Caco-2 (cell line): Measurements from ENCODE around the gene RFC5. TPM values are rescaled to one million over a fixed set of nuclear protein-coding genes. Genes with fewer than 3 reads are reported as not detected.
"Not testable (repeated sequence)": the region's sequence is repeated elsewhere in the genome, so short reads cannot be mapped to it uniquely, and the experiment has no call there.

ENCODE experiments used
- BruUV-seq: library from RNA; stranded (reverse); fragments of 400-500 nt; replicated peaks from 2 replicates; lab custom pipeline; 2021; lab: Mats Ljungman, UMichigan
- CTCF ChIA-PET: fragments of 300-600 bp; sonication (Branson Sonifier 250); formaldehyde crosslinking; loops from one replicate; lab custom pipeline; 2022; ENCODE audit warnings: antibody characterized with exemption; lab: Charles Lee
- POLR2A ChIA-PET: fragments of 300-600 bp; sonication (Branson Sonifier 250); formaldehyde crosslinking; loops from one replicate; lab custom pipeline; 2022; ENCODE audit warnings: antibody characterized with exemption; lab: Charles Lee
- DNase-seq, 2 experiments: peaks; one replicate each; pipeline versions ENCODE4 v3.0.0 to v3.0.0-alpha.2; 2020 to 2022
- H3K27me3 ChIP-seq: replicated peaks from 2 replicates; pipeline ENCODE4 v1.6.0; 2011; ENCODE audit warnings: low read length; ENCODE audit not compliant: control insufficient read depth, insufficient read depth
- H3K36me3 ChIP-seq: 2 replicates; pipeline ENCODE4 v1.5.1; 2011; ENCODE audit warnings: low read length; ENCODE audit not compliant: control insufficient read depth, insufficient read depth
- H3K4me1 ChIP-seq: fragments of 250-450 bp; sonication (Bioruptor Pico); 2 replicates; pipeline ENCODE4 v1.5.1; 2020; ENCODE audit warnings: mild to moderate bottlenecking
- H3K4me3 ChIP-seq: 2 replicates; pipeline ENCODE4 v1.5.1; 2011; ENCODE audit warnings: low read depth, mild to moderate bottlenecking, control low read depth, low read length
- H3K9me3 ChIP-seq: fragments of 250-450 bp; sonication (Bioruptor Pico); 2 replicates; pipeline ENCODE4 v1.5.1; 2020; ENCODE audit warnings: mild to moderate bottlenecking, moderate library complexity
- H3K27ac Mint-ChIP-seq: one replicate; pipeline ENCODE4 v1.8.0; 2022; ENCODE audit warnings: mixed read lengths; ENCODE audit not compliant: unreplicated experiment
- H3K27me3 Mint-ChIP-seq: one replicate; pipeline ENCODE4 v1.8.0; 2022; ENCODE audit warnings: mixed read lengths; ENCODE audit not compliant: insufficient read depth, unreplicated experiment
- H3K36me3 Mint-ChIP-seq: one replicate; pipeline ENCODE4 v1.8.0; 2022; ENCODE audit warnings: mild to moderate bottlenecking, mixed read lengths; ENCODE audit not compliant: insufficient read depth, unreplicated experiment
- H3K4me1 Mint-ChIP-seq: one replicate; pipeline ENCODE4 v1.8.0; 2022; ENCODE audit warnings: low read depth, mixed read lengths; ENCODE audit not compliant: unreplicated experiment
- H3K4me3 Mint-ChIP-seq: one replicate; pipeline ENCODE4 v1.8.0; 2022; ENCODE audit warnings: mild to moderate bottlenecking, moderate library complexity, mixed read lengths; ENCODE audit not compliant: unreplicated experiment
- H3K9me3 Mint-ChIP-seq: one replicate; pipeline ENCODE4 v1.8.0; 2022; ENCODE audit warnings: mixed read lengths; ENCODE audit not compliant: unreplicated experiment
- CTCF ChIP-seq, 2 experiments: fragments of 200-600 bp in 1 of 2; IDR thresholded peaks; 1 replicate in 1 of 2; 2 replicates in 1 of 2; pipeline versions ENCODE4 v1.5.1 to v1.8.0; 2011 to 2022; ENCODE audit warnings: antibody characterized with exemption in 1 of 2, control low read depth in 1 of 2, inconsistent platforms in 1 of 2, low read depth in 1 of 2, low read length in 1 of 2, mild to moderate bottlenecking in 1 of 2, moderate library complexity in 1 of 2; ENCODE audit not compliant: insufficient read depth in 1 of 2, severe bottlenecking in 1 of 2, unreplicated experiment in 1 of 2
- intact Hi-C: fragments of 100-400 bp; cut with micrococcal nuclease; formaldehyde crosslinking; loops from one replicate; pipeline ENCODE4 v1.10.0; 2022; ENCODE audit not compliant: unreplicated experiment
- total RNA-seq: library from RNA; stranded (reverse); gene quantifications from 2 replicates; pipeline ENCODE4 v1.2.3, GENCODE V29; 2022

Gene RFC5
- total RNA-seq, 1 experiment from 2014 or later, result 42.7 TPM

GRCh38 chr12:118017926-118018325 is 1.4 kb downstream of the RFC5 start:
- Histone ChIP-seq H3K4me1 (peaks cover 14% of the 10 kb centered on the region; the same call in 1 of the 2 replicates), H3K4me3 (no peak overlapping the region; the same call in 1 of the 2 replicates), H3K36me3 (peaks cover 2% of the 10 kb centered on the region; the same call in 1 of the 2 replicates), H3K9me3 (no peaks in the 10 kb centered on the region), H3K27me3 (no peaks in the 10 kb centered on the region)
- DNase-seq, result no peak
- POLR2A ChIA-PET, result no interaction called here
- CTCF ChIA-PET, result no interaction called here
- H3K9me3 Mint-ChIP-seq, result no peaks in the 10 kb centered on the region
- intact Hi-C loops, result loop anchor here (2.0 to 5.0 kb wide), 2 partner anchors 35 to 51 kb away; partner anchors contain the start of gene KSR2
- H3K4me1 Mint-ChIP-seq, result peaks cover 7% of the 10 kb centered on the region
- TF ChIP-seq CTCF (IDR thresholded peaks at IDR 0.05; ENCODE audit: insufficient read depth in 1 of 2, low read depth in 1 of 2, low read length in 1 of 2, severe bottlenecking in 1 of 2, unreplicated experiment in 1 of 2), result no peak
- H3K4me3 Mint-ChIP-seq, result peak overlapping the region; percentile 90
- peak overlapping the region; percentile 15 for H3K27ac Mint-ChIP-seq
- peaks cover 64% of the 10 kb centered on the region for H3K36me3 Mint-ChIP-seq
- H3K27me3 Mint-ChIP-seq, result peaks cover 3% of the 10 kb centered on the region
- BruUV-seq, result no TSS peak

GRCh38 chr12:118020036-118020435 is 3.5 kb downstream of the RFC5 start:
- Mint-ChIP-seq H3K4me3 (no peak overlapping the region), H3K4me1 (peaks cover 7% of the 10 kb centered on the region), H3K27me3 (no peaks in the 10 kb centered on the region), H3K9me3 (no peaks in the 10 kb centered on the region), H3K36me3 (peaks cover 82% of the 10 kb centered on the region), H3K27ac (no peak overlapping the region)
- H3K36me3 ChIP-seq, result peaks cover 2% of the 10 kb centered on the region; the same call in 1 of the 2 replicates
- TF ChIP-seq CTCF (IDR thresholded peaks at IDR 0.05; ENCODE audit: insufficient read depth in 1 of 2, low read depth in 1 of 2, low read length in 1 of 2, severe bottlenecking in 1 of 2, unreplicated experiment in 1 of 2), result no peak
- CTCF ChIA-PET, result interaction anchor here (1.0 kb wide), 1 partner anchor 15 kb away, joined by 3 read pairs; no protein-coding TSS in a partner anchor
- intact Hi-C loops, result no loop called here
- no peak overlapping the region for H3K4me3 ChIP-seq
- H3K27me3 ChIP-seq, result no peaks in the 10 kb centered on the region
- no peak for DNase-seq
- no peaks in the 10 kb centered on the region for H3K9me3 ChIP-seq
- POLR2A ChIA-PET, result no interaction called here
- H3K4me1 ChIP-seq, result 0 out of 2 replicates have a peak, but pooled peaks cover 10% of the 10 kb centered on the region
- BruUV-seq, result no TSS peak

DNA sequence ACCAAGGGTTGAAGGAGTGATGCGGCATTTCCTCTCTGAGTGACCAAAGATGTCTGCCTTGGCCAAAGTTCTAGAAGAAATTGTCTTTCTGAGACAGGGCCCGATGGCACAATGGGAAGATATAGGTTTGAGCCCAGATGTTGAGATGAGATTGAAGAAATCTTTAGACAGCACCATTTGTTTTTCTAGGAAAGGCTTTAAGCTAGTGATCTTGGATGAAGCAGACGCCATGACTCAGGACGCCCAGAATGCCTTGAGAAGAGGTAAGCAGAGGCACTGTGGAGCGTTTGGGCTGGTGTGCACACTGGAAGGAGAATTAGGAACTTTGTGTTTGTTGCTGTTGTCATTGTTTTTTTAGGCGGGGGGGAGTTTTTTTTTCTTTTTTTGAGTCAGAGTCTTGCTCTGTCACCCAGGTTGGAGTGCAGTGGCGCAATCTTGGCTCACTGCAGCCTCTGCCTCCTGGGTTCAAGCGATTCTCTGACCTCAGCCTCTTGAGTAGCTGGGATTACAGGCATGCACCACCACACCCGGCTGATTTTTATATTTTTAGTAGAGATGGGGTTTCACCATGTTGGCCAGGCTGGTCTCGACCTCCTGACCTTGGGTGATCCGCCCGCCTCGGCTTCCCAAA is 5.7 kb downstream of the RFC5 start:
- H3K9me3 Mint-ChIP-seq, H3K4me1 Mint-ChIP-seq, H3K27me3 ChIP-seq, CTCF ChIA-PET, H3K4me1 ChIP-seq, BruUV-seq, H3K27me3 Mint-ChIP-seq, H3K9me3 ChIP-seq, POLR2A ChIA-PET, DNase-seq, H3K4me3 Mint-ChIP-seq, intact Hi-C loops, H3K27ac Mint-ChIP-seq, H3K36me3 ChIP-seq, H3K4me3 ChIP-seq: not testable (repeated sequence)
- peaks cover 90% of the 10 kb centered on the region for H3K36me3 Mint-ChIP-seq
